Stimulated activated CD8-positive, alpha-beta memory T cell treated with anti-CD3 and anti-CD28 coated beads, Interleukin-7, amount 100 ng/mL, for 24 hours (primary cell): ENCODE results near the gene SART1.
A peak's percentile ranks its signal among the peaks of the same experiment; 100 is the strongest.
"Not testable (repeated sequence)": the region's sequence is repeated elsewhere in the genome, so short reads cannot be mapped to it uniquely, and the experiment has no call there.

ENCODE experiments used
- DNase-seq: peaks from one replicate; pipeline ENCODE4 v3.0.0-alpha.2; 2020; ENCODE audit warnings: low read depth

The SART1 gene

DNA sequence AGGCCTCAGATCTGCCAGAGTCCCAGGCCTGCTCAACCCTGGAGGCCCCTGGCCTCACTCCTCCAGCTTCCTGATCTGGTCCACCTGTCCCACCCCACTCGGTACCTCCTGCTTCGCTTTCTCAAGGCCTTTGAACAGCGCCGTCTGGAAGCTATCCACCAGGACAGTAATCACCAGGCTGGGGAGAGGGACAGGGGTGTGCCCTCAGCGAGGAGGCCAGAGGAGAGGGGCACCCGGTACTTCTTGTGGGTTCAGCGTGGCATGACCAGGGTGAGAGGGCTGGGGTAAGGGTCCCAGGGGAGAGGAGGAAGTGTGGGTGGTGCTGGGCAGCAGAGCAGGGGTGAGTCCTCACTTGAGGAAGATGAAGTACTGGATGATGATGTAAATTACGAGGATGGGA is 58.7 kb downstream of the SART1 start:
- DNase-seq: no peak

DNA sequence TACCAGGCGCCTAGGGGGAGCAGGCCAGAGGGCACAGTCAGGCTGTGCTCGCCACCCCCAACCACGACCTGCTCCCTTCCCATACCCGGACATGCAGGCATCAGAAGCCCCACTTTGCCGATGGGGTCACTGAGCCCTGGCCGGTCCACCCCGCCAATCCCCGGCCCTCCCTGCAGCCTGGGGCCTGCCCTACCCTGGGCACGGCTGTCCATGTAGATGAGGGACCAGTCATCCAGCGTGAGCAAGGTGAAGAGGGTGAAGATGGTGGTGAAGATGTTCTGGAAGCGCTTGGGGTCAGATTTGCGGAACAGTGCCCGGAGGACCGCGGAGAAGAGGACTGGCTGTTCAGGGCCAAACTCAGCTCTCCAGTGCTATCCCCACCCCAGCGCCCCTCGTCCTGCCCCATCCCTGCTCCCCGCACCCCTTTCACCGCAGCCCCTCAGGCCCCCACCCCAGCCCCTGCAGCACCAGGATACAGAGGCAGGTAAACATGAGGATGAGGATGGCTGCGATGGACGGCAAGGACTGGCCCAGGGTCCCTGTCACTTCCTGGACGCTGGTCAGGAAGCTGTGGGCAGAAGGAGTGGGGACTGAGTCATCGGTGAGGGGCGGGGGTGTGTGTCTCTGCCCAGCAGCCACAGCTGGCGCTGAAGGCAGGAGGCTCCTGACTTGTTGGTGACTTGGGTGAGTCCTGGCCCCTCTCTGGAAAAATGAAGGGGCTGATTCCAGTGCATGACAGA is 59.3 kb downstream of the SART1 start:
- no peak for DNase-seq

DNA sequence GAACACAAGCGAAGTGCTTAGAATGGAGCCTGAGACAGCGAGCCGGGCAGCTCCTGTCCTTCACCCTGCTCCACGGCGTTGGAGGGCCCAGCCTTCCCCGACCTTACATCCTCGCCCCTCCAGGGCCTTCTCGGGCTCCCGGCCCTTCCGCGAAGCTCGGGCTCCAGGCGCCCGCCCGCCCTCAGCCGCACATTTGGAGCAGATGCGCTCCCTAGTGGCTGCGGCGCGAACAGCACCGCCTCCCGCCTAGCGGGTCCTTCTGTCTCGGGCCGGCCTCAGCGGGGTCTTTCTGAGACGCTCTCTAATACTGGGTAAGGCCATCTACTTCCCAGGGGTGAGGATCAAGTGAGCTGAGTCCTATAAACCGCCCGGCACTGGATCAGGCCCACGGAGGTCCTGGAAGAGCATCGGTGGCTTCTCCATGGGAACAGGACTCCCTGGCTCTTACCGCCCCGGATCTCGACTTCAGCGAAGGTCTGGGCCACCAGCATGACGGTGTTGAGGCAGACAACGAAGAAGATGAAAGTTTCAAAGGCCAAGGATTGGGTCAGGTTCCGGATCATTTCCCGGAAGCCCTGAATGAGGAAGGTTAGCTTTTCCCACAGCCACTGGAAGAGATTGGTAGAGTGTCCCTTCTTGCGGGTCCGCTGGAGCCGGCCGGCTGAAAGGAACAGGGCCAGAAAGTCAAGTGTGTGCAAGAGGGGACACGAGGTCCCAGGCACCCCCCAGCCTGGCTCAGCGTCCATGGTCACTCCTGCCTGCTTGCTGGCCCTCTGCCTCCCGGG is 61.1 kb downstream of the SART1 start:
- DNase-seq: peak; percentile 66

DNA sequence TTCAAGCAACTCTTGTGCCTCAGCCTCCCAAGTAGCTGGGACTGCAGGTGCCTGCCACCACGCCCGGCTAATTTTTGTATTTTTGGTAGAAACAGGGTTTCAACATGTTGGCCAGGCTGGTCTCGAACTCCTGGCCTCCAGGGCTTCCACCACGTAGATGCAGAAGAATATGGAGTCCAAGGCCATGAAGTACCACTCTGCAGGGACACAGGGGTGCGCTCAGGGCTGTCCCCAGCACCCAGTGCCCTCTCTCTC is 61.6 kb downstream of the SART1 start:
- not testable (repeated sequence) for DNase-seq

DNA sequence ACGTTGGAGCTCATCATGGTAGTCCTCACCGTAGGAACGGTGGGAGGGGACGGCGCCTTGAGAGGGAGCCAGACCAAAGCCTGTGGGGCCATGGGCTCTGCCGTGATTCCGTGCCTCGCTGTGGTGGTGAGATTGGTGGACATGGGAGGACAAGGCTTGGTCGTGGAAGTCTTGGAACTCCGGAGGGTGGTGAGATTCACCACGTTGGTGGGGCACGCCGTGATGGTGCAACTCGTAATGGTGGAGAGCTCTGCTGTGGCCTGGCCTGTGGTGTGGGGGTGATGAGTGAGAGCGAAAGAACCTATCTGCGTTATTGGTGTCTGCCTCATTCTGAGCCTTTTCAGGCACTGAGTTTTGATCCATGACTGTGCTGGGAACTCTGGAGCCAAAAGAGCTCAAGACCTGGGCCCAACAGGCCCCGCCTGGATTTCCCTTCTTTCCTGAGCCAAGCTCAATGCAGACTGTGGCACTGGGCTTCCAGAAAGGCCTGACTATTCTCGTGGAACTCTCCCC is 64.5 kb downstream of the SART1 start, which contains the start of gene CATSPER1:
Gene CATSPER1, minus strand, starts transcription at position 463 of the 513 bp plus-strand sequence. Its CDS starts 100 bp downstream, at position 363.
- DNase-seq: no peak
